IPS-18c (cell line): ENCODE results near the gene MREG.

ENCODE experiments used
- H3K4me3 ChIP-seq: 2 replicates; pipeline ENCODE4 v1.7.0; 2013; ENCODE audit warnings: low read depth, mild to moderate bottlenecking, low read length, moderate library complexity; ENCODE audit not compliant: insufficient read depth
- H3K9me3 ChIP-seq: one replicate; pipeline ENCODE4 v1.6.1; 2013; ENCODE audit warnings: mild to moderate bottlenecking, low read length, moderate library complexity; ENCODE audit not compliant: control insufficient read depth, insufficient read depth

MREG gene, protein sequence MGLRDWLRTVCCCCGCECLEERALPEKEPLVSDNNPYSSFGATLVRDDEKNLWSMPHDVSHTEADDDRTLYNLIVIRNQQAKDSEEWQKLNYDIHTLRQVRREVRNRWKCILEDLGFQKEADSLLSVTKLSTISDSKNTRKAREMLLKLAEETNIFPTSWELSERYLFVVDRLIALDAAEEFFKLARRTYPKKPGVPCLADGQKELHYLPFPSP

DNA sequence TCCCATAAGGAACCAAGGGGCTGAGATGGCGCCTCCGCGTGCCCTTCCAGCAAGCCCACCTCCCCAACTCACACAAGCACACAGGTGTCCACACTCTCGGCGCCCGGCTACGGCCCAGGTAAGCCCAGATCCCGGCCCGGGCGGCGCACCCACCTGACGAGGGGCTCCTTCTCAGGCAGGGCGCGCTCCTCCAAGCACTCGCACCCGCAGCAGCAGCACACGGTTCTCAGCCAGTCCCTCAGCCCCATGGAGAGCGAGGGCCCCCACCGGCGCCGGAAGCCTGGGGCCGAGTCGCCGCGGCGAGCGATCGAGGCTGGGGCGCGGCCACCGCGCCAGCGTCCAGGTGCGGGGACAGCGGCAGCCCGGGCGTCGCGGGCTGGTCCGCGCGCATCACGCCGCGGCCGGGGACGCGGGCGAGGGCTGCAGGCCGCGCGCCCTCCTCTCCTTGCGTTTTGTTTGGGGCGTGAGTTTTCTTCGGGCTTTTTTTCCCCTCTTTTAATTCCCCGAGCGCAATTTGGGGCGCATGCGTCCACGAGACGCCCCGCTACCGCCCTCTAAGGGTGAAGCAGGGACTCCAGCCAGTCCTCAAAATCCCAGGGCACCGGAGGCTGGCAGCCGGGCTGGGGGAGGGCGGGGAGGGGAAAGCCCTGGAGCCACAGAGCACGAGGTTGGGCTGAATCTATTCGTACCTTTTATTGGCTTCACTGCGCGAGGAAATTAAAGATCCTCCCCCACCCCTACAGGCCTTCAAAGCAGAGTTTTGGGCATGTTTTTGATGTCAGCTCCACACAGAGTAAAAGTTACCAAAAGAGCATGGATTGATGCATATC is at the start of gene MREG:
Gene MREG, minus strand, starts transcription at position 472 of the 830 bp plus-strand sequence. Its CDS starts 224 bp downstream, at position 248.
- Histone ChIP-seq H3K9me3 (no peaks in the 10 kb centered on the region), H3K4me3 (peak within 1 kb of the TSS; percentile 93)

DNA sequence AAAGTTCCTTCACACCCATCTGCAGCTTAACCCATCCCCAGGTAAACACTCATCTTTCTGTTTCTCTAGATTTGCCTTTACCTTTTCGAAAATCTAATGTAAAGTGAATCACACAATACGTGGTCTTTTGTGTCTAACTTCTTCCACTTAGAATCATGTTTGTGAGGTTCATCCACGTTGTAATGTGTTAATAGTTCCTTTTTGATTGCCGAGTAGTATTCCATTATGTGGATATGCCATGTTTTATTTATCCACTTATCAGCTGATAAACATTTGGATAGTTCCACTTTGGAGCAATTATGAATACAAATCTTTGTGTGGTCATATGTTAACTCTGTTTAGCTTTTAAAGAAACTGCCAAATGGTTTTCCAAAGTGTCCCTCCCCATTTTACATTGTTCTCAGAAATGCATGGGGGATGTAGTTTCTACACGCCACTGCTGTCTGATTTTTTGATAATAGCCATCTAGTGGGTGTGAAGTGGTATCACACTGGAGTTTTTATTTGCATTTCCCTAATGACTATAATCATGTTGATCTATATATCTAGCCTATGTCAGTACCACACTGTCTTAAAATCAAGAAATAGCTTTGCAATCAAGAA is 46.0 kb upstream of the MREG start:
- no peak overlapping the region for H3K4me3 ChIP-seq
- no peaks in the 10 kb centered on the region for H3K9me3 ChIP-seq

DNA sequence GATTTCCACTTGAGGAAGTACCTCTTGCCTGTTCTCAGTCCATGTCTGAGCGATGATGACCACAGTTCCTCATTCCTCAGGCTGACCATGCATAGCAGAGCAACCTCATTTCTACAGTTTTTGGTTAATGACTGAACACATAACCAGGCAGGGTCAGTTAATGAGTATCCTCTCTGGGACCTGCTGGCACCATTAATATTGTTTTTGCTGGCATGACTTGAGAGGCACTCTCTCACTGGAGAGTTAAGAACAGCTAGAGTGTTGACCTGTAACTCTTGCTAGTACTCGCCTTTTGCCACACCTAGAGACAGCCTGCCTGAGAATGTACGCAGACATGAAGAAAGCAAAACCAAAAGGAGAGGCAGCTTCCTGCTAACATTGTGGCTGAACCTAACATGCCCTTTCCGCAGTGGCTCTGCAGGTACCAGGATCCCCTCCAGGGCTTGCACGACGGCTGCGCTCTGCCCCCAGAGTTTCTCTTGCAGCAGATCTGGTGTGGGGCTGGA is 44.4 kb upstream of the MREG start:
- Histone ChIP-seq H3K9me3 (peaks cover 2% of the 10 kb centered on the region), H3K4me3 (no peak overlapping the region)

DNA sequence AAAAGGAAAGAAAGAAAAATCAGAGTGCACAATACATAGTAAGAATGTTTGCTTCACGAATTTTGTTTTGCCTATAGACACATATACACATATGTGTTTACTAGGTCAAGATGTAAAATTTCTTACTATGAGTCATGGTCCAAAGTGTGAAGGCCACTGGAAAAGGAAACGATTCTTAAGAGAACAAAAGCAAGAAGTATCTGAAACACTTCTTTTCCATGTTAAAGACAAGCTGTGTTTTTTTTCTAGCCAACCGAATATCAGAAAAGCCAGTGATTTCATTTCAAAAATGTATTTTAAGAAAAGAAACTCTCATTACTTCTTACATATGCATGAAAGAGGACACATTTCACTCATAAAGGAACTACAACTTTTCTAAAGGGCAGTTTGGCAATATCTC is 43.4 kb upstream of the MREG start:
- no peak overlapping the region for H3K4me3 ChIP-seq
- H3K9me3 ChIP-seq, result peaks cover 4% of the 10 kb centered on the region

DNA sequence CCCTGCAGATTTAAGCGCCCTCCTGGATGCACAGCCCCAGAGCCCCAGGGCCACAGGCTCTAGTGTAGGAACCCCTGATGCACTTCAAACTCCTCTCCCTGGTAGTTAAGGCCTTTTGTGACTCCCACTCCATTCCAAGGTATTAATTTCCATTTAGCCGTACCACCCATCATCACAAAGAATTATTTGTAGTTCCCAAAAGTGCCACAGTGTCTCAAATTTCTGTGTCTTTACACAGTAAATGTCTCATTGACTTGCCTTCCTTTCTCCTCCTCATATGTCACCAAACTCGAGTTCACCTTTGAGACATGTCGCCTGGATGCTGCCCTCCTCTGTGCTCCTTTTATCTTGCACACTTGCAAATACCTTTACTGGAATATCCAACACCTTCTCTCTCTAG is 42.3 kb upstream of the MREG start:
- no peak overlapping the region for H3K4me3 ChIP-seq
- H3K9me3 ChIP-seq, result peaks cover 4% of the 10 kb centered on the region

DNA sequence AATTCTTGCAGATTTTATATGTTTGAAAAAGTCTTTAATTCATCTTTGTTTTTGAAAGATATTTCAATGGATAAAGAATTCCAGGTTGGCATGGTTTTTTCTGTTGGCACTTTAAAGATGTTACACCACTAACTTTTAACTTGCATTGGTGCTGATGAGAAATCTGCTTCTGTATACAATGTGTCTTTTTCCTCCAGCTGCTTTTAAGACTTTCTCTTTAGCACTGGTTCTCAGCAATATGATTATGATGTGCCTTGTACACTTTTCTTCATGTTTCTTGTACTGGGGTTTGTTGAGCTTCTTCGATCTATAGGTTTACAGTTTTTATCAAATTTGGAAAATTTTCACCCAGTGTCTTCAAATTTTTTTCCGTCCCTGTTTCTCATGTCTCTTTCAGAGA is 39.1 kb upstream of the MREG start:
- peaks cover 6% of the 10 kb centered on the region for H3K9me3 ChIP-seq

DNA sequence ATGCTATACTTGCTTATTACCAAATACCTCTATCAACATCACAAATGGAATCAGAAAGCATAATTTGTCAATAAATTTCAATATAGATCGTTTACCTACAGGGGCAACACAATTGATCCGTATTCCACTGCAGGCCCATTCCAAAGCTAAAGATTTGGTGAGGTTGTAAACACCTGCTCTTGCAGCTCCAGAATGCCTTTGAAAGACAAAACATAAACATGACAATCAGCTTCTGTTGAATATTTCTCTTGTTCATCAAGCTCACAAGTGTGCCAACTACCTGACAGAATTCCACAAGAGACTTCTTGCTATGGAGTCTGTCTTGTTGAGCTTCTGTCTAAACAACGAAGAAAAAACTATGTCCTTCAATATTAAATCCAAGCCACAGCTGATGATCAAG is 38.0 kb upstream of the MREG start:
- no peak overlapping the region for H3K4me3 ChIP-seq
- peaks cover 6% of the 10 kb centered on the region for H3K9me3 ChIP-seq

More for the DNA sequence above, 39.1 kb upstream of the MREG start:
- no peak overlapping the region for H3K4me3 ChIP-seq

DNA sequence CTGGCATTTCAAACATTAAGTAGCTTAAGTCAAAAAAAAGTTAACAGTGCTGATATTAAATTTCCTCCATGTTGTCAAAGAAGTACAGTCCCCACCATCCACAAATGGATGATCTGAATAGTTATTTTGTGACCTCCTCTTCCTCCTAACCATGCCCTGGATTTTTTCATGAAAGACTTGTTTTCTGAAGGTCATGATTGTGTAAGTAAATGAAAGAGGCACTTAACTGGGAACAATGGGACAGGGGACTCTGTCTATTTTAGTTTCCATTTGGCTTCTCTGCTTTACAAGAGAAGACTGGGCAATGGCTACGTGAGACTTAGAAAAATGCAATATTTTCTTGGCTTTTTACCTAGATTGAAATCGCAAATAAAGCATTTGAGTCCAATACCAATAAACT is 36.1 kb upstream of the MREG start:
- H3K9me3 ChIP-seq, result peaks cover 6% of the 10 kb centered on the region
- no peak overlapping the region for H3K4me3 ChIP-seq

DNA sequence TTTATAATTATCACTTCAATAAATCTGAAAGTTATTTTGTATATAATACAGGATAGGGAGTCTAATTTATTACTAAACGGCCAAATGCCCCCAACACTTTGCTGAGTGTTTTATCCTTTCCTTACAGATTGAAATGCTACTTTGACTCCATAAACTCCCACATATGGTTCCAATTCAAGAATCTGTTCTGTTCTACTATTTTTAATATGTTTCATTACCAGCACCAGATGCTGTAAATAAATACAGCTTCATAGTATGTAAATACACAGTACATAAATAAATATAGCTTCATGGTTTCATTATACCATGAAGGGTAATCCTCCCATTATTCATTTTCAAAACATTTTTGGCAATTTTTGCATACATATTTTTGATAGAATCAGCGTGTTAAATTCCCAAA is 34.0 kb upstream of the MREG start:
- H3K4me3 ChIP-seq, result no peak overlapping the region
- peaks cover 2% of the 10 kb centered on the region for H3K9me3 ChIP-seq

DNA sequence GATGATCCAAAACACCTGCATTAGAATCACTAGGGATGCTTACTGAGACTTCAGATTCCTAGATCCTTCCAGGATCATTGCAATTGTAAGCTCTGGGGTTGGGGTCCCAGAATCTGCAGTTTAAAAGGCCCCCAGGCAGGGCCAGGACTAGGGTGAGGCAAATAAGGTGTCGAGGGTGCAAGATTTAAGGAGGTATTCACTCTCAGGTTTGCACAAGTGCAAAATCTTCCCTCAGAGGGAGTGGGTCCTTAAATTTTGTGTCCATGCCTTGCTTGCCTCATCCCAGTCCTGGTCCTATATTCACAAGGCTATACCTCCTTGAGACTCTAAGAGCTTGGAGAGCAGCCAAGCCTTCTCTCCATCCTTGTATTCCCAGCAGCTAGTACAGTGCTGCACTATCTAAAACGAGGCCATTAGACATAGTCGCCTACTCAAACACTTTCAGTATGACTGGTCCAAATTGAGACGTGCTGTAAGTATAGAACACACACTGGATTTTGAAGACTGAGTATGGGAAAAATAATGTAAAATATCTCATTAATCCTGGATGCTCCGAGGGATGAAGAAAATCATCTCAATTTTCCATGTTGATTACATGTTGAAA is 31.6 kb upstream of the MREG start:
- H3K9me3 ChIP-seq, result peaks cover 2% of the 10 kb centered on the region
- H3K4me3 ChIP-seq, result no peak overlapping the region

DNA sequence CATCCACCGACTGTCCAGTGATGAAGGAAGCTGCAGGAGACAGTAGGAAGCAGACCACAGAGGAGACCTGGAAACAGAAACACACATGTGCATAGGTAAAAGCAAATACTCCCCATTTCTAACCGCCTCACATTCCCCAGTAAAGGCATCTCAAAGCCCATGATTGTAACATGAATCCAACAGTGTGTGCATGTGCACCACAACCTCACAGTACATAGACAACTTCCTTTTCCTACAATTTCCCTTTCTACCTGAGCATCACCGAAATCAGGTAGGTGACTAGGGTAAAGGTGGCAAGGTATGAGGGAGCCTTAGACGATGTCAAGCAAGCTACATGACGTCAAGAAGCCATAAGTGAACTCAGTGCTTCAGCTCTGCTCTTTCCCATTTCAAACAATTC is 30.6 kb upstream of the MREG start:
- Histone ChIP-seq H3K9me3 (peaks cover 2% of the 10 kb centered on the region), H3K4me3 (no peak overlapping the region)

DNA sequence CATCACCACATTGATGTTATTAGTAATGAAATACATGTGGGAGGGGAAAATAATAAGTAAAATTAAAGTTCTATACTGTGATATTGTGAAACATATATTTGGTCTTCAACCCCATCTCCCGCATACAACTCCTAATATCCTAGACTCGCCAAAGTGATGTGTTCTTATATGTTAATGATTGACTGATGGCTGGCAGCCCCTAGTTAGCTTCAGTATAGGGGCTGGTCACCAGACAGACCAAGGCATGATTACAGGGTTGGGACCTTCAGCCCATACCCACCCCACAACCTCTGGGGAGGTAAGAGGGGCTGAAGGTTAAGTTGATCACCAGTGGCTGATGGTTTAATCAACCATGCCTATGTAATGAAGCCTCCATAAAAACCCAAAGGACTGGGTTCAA is 28.1 kb upstream of the MREG start:
- H3K4me3 ChIP-seq, result no peak overlapping the region

DNA sequence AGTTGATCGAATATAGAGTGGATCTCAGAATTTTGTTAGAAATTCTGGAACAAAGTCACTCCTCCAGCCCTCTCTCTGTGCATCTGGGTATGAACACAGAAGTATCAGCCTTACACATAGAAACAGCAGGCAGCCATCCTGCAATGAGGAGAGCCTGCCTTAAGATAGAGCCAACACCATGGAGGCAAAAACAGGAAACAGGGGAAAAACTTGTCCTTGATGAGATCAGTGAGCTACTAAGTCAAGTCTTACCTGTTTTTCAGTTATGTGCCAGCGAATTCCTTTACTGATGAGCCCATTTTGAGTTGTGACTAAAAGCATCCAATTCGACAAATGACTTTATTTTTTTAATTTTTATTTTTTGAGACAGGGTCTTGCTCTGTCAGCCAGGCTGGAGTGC is 26.6 kb upstream of the MREG start:
- H3K4me3 ChIP-seq, result no peak overlapping the region
- H3K9me3 ChIP-seq, result no peaks in the 10 kb centered on the region

More for the DNA sequence above, 28.1 kb upstream of the MREG start:
- H3K9me3 ChIP-seq, result no peaks in the 10 kb centered on the region

DNA sequence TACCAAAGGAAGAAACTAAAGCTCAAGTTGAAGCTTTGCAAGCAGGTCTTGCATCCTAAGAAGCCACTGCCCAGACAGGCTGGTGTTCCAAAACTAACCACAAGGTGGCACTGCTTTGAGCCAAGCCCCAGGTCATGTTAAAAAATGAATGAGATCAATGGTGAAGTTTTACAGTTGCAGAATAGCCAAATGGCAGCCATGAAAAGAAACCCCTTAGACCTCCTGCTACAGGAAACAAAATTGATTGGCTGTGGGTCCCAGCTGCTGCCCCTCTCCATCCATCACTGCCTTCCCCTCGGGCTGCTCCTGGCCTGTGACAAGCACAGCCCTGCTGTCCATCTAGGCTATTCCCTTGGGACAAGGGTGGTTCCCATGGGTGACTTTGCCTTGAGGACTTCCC is 20.7 kb upstream of the MREG start:
- Histone ChIP-seq H3K4me3 (no peak overlapping the region), H3K9me3 (no peaks in the 10 kb centered on the region)

DNA sequence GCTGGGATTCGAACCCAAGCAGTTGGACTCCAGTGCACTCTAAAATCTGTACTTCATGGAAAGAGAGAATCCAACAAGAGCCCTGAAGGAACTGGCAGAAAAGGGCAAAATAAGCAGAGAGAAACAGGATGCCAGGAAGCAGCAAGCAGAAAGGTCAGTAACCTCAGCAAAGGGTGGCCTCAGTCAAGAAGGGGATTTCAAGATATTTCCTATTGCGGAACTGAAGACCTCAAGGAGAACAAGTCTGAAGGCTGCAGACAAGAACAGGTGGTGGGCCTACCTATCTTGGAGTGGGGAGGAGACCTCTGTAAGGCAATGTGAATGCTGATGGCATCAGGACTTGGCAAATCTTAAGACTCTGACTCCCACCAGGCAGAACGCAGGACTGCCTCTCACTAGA is 20.1 kb upstream of the MREG start:
- Histone ChIP-seq H3K9me3 (no peaks in the 10 kb centered on the region), H3K4me3 (no peak overlapping the region)

DNA sequence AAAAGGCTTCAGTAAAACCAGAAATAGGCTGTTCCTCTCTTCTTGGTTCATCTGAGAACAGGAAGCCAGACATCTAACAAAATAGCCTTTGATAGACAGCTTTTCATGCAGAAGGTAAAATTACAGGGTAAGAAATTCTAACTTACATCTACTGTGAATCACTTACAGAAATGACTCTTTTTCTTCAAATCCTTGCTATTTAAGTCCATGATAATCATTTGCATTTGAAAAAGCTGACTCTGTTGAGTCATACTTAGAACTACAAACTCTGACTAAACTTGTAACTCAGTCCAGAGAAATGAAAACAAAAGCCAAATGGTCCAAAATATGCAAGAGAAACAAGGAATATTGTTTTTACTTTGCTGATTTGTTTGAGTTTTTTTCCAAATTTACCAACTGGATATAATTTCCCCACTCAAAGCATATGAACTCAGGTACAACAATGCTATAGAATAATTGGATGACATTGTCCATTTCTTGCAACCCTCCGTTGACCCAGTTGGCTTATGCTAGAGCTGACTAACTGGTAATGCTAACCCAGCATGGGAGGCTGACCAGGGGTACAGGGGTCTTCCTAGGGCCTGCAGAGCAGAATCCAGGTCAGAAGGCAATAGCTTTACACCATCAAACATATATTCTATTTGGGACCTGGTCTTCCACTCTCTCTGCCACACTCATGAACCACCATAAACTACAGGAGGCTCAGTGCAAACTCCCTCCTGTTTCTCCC is 18.8 kb upstream of the MREG start:
- no peak overlapping the region for H3K4me3 ChIP-seq
- no peaks in the 10 kb centered on the region for H3K9me3 ChIP-seq

DNA sequence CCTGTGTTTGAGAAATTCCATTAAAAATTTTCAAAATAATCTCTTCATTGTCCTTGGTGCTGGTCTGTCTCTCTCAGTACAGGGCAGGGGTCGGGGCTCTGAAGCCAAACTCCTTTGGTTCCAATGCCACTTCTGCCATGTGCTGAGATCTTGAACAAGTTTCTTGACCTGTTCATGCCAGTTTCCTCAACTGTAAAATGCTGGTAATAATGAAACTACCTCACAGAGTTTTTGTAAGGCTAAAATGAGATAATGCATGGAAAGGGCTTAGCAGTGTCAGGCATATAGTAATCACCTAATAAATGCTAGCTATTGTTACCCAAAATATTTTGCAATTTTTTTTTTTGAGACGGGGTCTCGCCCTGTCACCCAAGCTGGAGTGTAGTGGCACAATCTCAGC is 16.9 kb upstream of the MREG start:
- Histone ChIP-seq H3K4me3 (no peak overlapping the region), H3K9me3 (no peaks in the 10 kb centered on the region)
